ENCODE results near the gene DNAJB2.

- TF ChIP-seq CTCF (IDR thresholded peaks at IDR 0.05) (no peak), POLR2AphosphoS5 (IDR thresholded peaks at IDR 0.05) (no peak)
Measured at GRCh38 chr2:219286436-219287115, 7.4 kb downstream of the DNAJB2 start.

Data from esophagus muscularis mucosa (tissue), 3 donors.